Stimulated activated naive CD8-positive, alpha-beta T cell treated with anti-CD3 and anti-CD28 coated beads, Interleukin-15, Interleukin-2, amounts not matched to agents 100 ng/mL and 50 ng/mL, for 24 hours (primary cell): Measurements from ENCODE around the gene MID1.

Source experiments
- H3K27ac Mint-ChIP-seq: one replicate; pipeline ENCODE4 v1.8.0; 2021; ENCODE audit warnings: mild to moderate bottlenecking, mixed read lengths
- H3K27me3 Mint-ChIP-seq: one replicate; pipeline ENCODE4 v1.8.0; 2021; ENCODE audit warnings: mixed read lengths
- H3K36me3 Mint-ChIP-seq: one replicate; pipeline ENCODE4 v1.8.0; 2021; ENCODE audit warnings: low read depth, mixed read lengths
- H3K4me1 Mint-ChIP-seq: one replicate; pipeline ENCODE4 v1.8.0; 2021; ENCODE audit warnings: low read depth, mixed read lengths
- H3K4me3 Mint-ChIP-seq: one replicate; pipeline ENCODE4 v1.8.0; 2021; ENCODE audit warnings: mild to moderate bottlenecking, mixed read lengths
- H3K9me3 Mint-ChIP-seq: one replicate; pipeline ENCODE4 v1.8.0; 2021; ENCODE audit warnings: mixed read lengths

MID1 gene

DNA sequence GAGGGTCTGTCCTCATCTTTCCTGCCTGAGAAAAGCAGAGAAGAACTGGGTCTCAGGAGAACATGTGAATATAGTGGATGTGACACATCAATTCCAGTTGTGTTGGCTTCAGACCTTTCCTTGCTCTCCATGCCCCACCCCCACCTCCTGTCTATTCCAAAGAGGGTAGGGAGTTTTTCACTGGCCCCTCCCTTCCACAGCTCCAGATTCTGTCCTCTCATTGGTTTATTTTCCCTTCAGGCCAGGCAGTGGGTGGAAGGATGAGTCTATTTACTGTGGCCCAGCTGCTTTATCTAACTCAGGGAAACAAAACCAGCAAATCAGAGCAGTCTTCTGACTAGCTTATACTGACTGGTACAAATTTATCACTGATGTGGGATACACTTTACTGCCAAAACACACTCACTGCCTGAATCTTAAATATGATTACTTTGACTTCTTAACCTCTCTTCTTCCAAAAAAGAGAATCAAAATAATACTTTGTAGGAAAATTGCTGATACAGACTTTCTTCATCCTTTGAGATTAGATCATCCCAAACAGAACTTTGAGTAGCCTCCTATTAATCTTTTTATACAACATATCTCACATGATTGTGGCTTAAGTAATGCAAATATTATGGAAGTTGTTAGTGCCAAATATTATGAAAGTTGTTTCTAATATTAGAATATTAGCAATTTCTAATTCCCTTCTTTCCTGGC is 221.2 kb downstream of the MID1 start:
- H3K36me3 Mint-ChIP-seq, result no peaks in the 10 kb centered on the region
- no peak overlapping the region for H3K4me3 Mint-ChIP-seq
- H3K4me1 Mint-ChIP-seq, result no peaks in the 10 kb centered on the region
- H3K9me3 Mint-ChIP-seq, result no peaks in the 10 kb centered on the region
- no peaks in the 10 kb centered on the region for H3K27me3 Mint-ChIP-seq
- H3K27ac Mint-ChIP-seq, result no peak overlapping the region

DNA sequence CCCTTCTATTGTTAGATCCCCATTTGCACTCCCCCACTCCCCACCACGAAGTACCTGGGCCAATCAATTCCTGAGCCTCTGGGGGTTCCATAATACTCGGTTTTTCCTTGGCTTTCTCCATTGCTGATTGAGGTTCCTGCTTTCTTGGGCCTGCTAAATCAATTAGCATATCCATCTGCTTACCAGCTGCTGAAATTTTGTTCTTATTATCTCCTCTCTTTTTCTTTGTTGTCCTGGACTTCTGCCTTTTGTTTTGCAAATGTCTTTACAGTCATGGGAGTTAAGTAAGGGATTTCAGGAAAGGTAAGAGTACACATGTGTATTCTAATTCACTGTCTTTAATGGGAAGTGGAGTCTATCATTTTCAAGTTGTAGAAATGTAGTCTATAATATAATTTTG is 222.2 kb downstream of the MID1 start:
- H3K27ac Mint-ChIP-seq, result no peak overlapping the region

DNA sequence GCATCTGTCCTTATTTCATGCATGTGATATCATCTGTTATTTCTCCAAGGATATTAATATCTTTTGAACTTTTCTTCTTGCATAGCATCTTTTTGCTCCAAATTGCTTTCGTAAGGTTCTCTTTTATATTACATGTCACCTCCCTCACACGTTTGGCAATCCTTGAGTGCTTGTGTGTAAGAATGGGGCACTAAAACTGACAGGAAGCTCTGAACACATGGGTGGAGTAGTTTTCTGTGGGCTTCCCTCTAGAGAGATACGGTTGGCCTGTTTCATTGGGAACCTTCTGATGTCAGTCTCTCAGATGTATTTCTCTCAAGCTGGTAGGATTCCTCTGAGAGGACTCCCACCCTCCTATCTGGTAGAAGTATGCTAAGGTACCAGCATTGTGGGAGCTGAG is 223.0 kb downstream of the MID1 start:
- no peak overlapping the region for H3K27ac Mint-ChIP-seq
- H3K9me3 Mint-ChIP-seq, result no peaks in the 10 kb centered on the region
- H3K36me3 Mint-ChIP-seq, result no peaks in the 10 kb centered on the region
- H3K27me3 Mint-ChIP-seq, result no peaks in the 10 kb centered on the region
- H3K4me1 Mint-ChIP-seq, result no peaks in the 10 kb centered on the region
- H3K4me3 Mint-ChIP-seq, result no peak overlapping the region

More for the DNA sequence above, 222.2 kb downstream of the MID1 start:
- no peaks in the 10 kb centered on the region for H3K27me3 Mint-ChIP-seq
- no peaks in the 10 kb centered on the region for H3K9me3 Mint-ChIP-seq
- H3K36me3 Mint-ChIP-seq, result no peaks in the 10 kb centered on the region
- H3K4me3 Mint-ChIP-seq, result no peak overlapping the region
- no peaks in the 10 kb centered on the region for H3K4me1 Mint-ChIP-seq

DNA sequence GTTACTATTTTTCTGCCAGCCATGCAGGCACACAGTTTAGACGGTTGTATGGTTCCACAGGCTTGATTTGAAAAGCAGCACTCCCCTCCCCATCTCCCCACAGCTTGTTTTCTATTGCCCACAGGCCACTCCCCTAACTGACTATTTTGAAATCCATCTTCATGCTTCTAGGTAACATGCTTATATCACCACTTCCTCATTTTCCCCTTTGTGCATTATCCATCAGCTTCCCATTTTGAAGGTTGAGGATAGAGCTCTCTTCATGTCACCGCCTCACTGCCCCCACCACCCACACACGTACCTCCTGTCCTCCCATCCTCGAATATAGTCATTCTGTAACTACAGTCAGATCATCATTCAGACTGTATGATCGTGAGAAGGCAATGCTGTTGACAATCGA is 224.7 kb downstream of the MID1 start:
- no peaks in the 10 kb centered on the region for H3K4me1 Mint-ChIP-seq
- no peak overlapping the region for H3K4me3 Mint-ChIP-seq
- H3K27me3 Mint-ChIP-seq, result no peaks in the 10 kb centered on the region
- no peak overlapping the region for H3K27ac Mint-ChIP-seq
- H3K36me3 Mint-ChIP-seq, result no peaks in the 10 kb centered on the region
- H3K9me3 Mint-ChIP-seq, result no peaks in the 10 kb centered on the region
